ENCODE data around the gene CBX4. TPM values are rescaled to one million over a fixed set of nuclear protein-coding genes. Genes with fewer than 3 reads are reported as not detected.

Gene CBX4
- total and polyA plus RNA-seq, 2 of the 4 experiments (the other 2 are of a cell fraction) = 3.2 to 9.4 TPM

DNA sequence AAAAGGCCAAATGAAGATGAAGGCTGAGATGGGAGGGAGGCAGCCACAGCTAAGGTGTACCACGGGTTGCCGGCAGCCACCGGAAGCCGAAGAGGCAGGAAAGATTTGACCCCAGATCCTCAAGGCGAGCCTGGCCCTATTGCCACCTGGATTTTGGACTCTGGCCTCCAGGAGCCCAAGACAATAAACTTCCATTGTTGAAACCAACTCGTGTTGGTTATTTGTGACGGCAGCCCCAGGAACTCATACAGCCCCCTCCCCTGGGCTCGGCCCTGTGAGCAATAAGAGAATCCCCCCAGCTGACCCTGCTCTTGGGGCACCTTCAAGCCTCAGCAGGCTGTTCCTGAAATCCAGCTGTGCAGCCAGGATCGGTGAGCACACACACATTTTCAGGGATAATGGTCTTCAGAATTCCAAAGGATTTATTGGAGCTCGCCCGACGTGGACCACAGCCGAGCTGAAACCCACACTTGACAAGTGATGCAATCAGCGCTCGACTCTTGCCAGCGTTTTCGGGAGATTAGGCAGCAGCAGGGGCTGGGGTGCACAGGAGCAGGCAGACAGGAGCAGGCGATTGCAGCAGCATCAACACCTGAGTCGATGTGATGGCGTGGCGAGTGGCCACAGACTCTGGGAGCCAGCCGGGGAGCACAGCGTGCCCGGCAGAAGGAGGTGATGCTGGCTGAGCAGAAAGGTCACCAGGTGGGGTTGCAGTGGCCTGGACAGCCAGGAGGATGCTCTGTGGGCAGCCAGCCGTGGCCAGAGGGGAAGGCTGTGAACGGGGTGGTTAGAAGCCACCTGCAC is 22.4 kb upstream of the CBX4 start:
- no peak for ATAC-seq (ENCODE audit: low read depth)
- intact Hi-C loops (cut with micrococcal nuclease) (no loop called here), in situ Hi-C loops (cut with MboI; ENCODE audit: low sequenced_read_pairs) (no loop called here), dilution Hi-C loops (cut with HindIII; ENCODE audit: low sequenced_read_pairs, unreplicated experiment) (no loop called here)
- Histone ChIP-seq H2AFZ (replicated peaks; ENCODE audit: low read length, poor library complexity) (no peak overlapping the region), H3K4me2 (ENCODE audit: low read depth, low read length) (no peak overlapping the region), H2BK120ac (ENCODE audit: low read depth, low read length) (no peak overlapping the region), H2AK5ac (ENCODE audit: low read depth, low read length) (no peak overlapping the region), H3K56ac (ENCODE audit: extremely low read depth, insufficient read depth, low read length) (no peak overlapping the region), H3K23ac (ENCODE audit: low read depth, low read length) (no peak overlapping the region), H3K27ac (ENCODE audit: insufficient read depth, low read length) (no peak overlapping the region), H4K5ac (ENCODE audit: low read depth, low read length) (no peak overlapping the region), H4K20me1 (ENCODE audit: insufficient read depth, low read length) (no peaks in the 10 kb centered on the region), H3K9me3 (ENCODE audit: control insufficient read depth, insufficient read depth, low read length) (no peaks in the 10 kb centered on the region), H3K79me1 (ENCODE audit: low read depth in 1 of 2, low read length in 2 of 2) (no peaks in the 10 kb centered on the region), H2BK15ac (ENCODE audit: low read depth, low read length) (no peak overlapping the region), H3K9ac (ENCODE audit: low read depth, low read length) (no peak overlapping the region), H3K4ac (ENCODE audit: low read depth, low read length) (no peak overlapping the region), H3K36me3 (ENCODE audit: control insufficient read depth, insufficient read depth, low read length) (no peaks in the 10 kb centered on the region), H3K27me3 (ENCODE audit: control insufficient read depth, insufficient read depth, low read length) (peaks cover 48% of the 10 kb centered on the region), H2BK5ac (ENCODE audit: low read depth, low read length, poor library complexity, severe bottlenecking) (no peak overlapping the region), H3K14ac (replicated peaks; ENCODE audit: low read depth, low read length) (no peak overlapping the region), H3K4me1 (ENCODE audit: control insufficient read depth, insufficient read depth, low read length) (no peaks in the 10 kb centered on the region), H3K9me1 (ENCODE audit: insufficient read depth, low read length) (no peaks in the 10 kb centered on the region), H2AK9ac (replicated peaks; ENCODE audit: low read depth, low read length, poor library complexity) (no peak overlapping the region), H3K4me3 (ENCODE audit: insufficient read depth, low read depth, low read length) (no peak overlapping the region), H2BK20ac (ENCODE audit: low read depth, low read length) (no peak overlapping the region), H4K91ac (ENCODE audit: insufficient read depth, low read depth, low read length) (no peak overlapping the region), H3K18ac (ENCODE audit: low read depth, low read length) (no peak overlapping the region), H4K8ac (ENCODE audit: low read depth in 2 of 2, low read length in 2 of 2) (no peak overlapping the region)
- no peak for DNase-seq
- no TSS peak for BruUV-seq (replicated peaks)
- CTCF ChIA-PET = no interaction called here
- TF ChIP-seq MAZ (IDR thresholded peaks at IDR 0.05; ENCODE audit: borderline replicate concordance, low read depth, low read length) (no peak), CEBPB (IDR thresholded peaks at IDR 0.05; ENCODE audit: low read depth, low read length) (peak; percentile 63)
- POLR2A ChIA-PET (ENCODE audit: unreplicated experiment) = no interaction called here
- WGBS, 2 experiments (ENCODE audit: extremely low coverage in 2 of 2, insufficient read length in 1 of 2) = 43% methylated on average over 19 of the region's 26 CpGs; no CpG with 5 or more reads in 1 of the 2 experiments

Measured in IMR-90 (cell line).